Suppressor macrophage (primary cell): Measurements from ENCODE around the gene MCTP1.
A peak's percentile ranks its signal among the peaks of the same experiment; 100 is the strongest.

Experiments
- DNase-seq, 4 experiments: peaks; one replicate each; pipeline ENCODE4 v3.0.0-alpha.2; 2020 to 2022
- total RNA-seq, 17 experiments: gene quantifications; one replicate each; lab custom pipeline; 2026; ENCODE audit warnings: mixed read lengths in 6 of 17, inconsistent platforms in 3 of 17; lab: John Stamatoyannopoulos, UW

Gene MCTP1
- 62.1 to 221 (median 102) reads per million in 17 experiments for total RNA-seq

GRCh38 chr5:95284572-95285408 lies at the start of gene MCTP1:
TSS of gene MCTP1 (minus strand) at chr5:95285094.
- DNase-seq, result peak in 3 of 4 experiments; percentile 18 to 53 (median 40)

- no peak for DNase-seq
These were observed 47.3 kb upstream of the MCTP1 start for GRCh38 chr5:95332158-95332557.

GRCh38 chr5:95331358-95331757 lies 46.5 kb upstream of the MCTP1 start:
- DNase-seq, result peak; percentile 15 to 39 (median 30)

GRCh38 chr5:95327211-95327610 lies 42.3 kb upstream of the MCTP1 start:
- no peak for DNase-seq

GRCh38 chr5:95317687-95318086 lies 32.8 kb upstream of the MCTP1 start:
- DNase-seq, result no peak

- DNase-seq, result no peak
These were observed 32.2 kb upstream of the MCTP1 start for GRCh38 chr5:95317085-95317484.

GRCh38 chr5:95304711-95305110 lies 19.8 kb upstream of the MCTP1 start:
- DNase-seq, result no peak

GRCh38 chr5:95298651-95299050 lies 13.8 kb upstream of the MCTP1 start:
- DNase-seq, result no peak

GRCh38 chr5:95296291-95296690 lies 11.4 kb upstream of the MCTP1 start:
- DNase-seq, result no peak

- DNase-seq, result no peak
These were observed 488 bp upstream of the MCTP1 start for GRCh38 chr5:95285409-95285755.

GRCh38 chr5:95283761-95284571 lies 928 bp downstream of the MCTP1 start:
- peak; percentile 21 to 66 (median 44) for DNase-seq

- DNase-seq, result no peak
These were observed 1.8 kb downstream of the MCTP1 start for GRCh38 chr5:95283022-95283615.

GRCh38 chr5:95281226-95281625 lies 3.7 kb downstream of the MCTP1 start:
- DNase-seq, result no peak

GRCh38 chr5:95280401-95281095 lies 4.3 kb downstream of the MCTP1 start:
- DNase-seq, result no peak

- DNase-seq, result peak; percentile 22 to 53 (median 43)
These were observed 10.9 kb downstream of the MCTP1 start for GRCh38 chr5:95274011-95274410.

- no peak for DNase-seq
These were observed 12.5 kb downstream of the MCTP1 start for GRCh38 chr5:95272316-95272929.

GRCh38 chr5:95262933-95263660 lies 21.8 kb downstream of the MCTP1 start:
- peak in 2 of 4 experiments; percentile 20 to 31 for DNase-seq

- peak; percentile 64 to 84 (median 76) for DNase-seq
These were observed 23.3 kb downstream of the MCTP1 start for GRCh38 chr5:95261437-95262175.

- DNase-seq, result no peak
These were observed 27.9 kb downstream of the MCTP1 start for GRCh38 chr5:95256991-95257390.

GRCh38 chr5:95256446-95256845 lies 28.4 kb downstream of the MCTP1 start:
- DNase-seq, result no peak

GRCh38 chr5:95252801-95253200 lies 32.1 kb downstream of the MCTP1 start:
- no peak for DNase-seq
